Activated B cell treated with CpG ODN at 0.5 μM for 24 hours (primary cell): Measurements from ENCODE around the gene SETDB1. TPM values are rescaled to one million over a fixed set of nuclear protein-coding genes. Genes with fewer than 3 reads are reported as not detected.
A peak's percentile ranks its signal among the peaks of the same experiment; 100 is the strongest.
"Not testable (repeated sequence)": the region's sequence is repeated elsewhere in the genome, so short reads cannot be mapped to it uniquely, and the experiment has no call there.

ENCODE experiments used
- ATAC-seq: fragments of 200-7000 bp; cut with Tn5 transposase; one replicate; pipeline ENCODE4 v1.10.0; 2021; ENCODE audit warnings: low read depth, mild to moderate bottlenecking, moderate library complexity
- CTCF ChIA-PET: fragments of 350-600 bp; sonication (Branson Sonifier 250); formaldehyde crosslinking; loops from one replicate; lab custom pipeline; 2021; ENCODE audit warnings: antibody characterized with exemption; lab: Charles Lee
- POLR2A ChIA-PET: fragments of 350-600 bp; sonication (Branson Sonifier 250); formaldehyde crosslinking; loops from one replicate; lab custom pipeline; 2021; ENCODE audit warnings: antibody characterized with exemption; lab: Charles Lee
- DNase-seq: peaks from one replicate; pipeline ENCODE4 v3.0.0; 2022
- H3K27ac Mint-ChIP-seq: one replicate; pipeline ENCODE4 v1.8.0; 2020; ENCODE audit warnings: mixed read lengths
- H3K27me3 Mint-ChIP-seq: one replicate; pipeline ENCODE4 v1.8.0; 2021; ENCODE audit warnings: mixed read lengths
- H3K36me3 Mint-ChIP-seq: one replicate; pipeline ENCODE4 v1.8.0; 2021; ENCODE audit warnings: low read depth, mixed read lengths
- H3K4me1 Mint-ChIP-seq: one replicate; pipeline ENCODE4 v1.8.0; 2021; ENCODE audit warnings: mixed read lengths
- H3K4me3 Mint-ChIP-seq: one replicate; pipeline ENCODE4 v1.8.0; 2020; ENCODE audit warnings: mild to moderate bottlenecking, mixed read lengths
- H3K9me3 Mint-ChIP-seq: one replicate; pipeline ENCODE4 v1.8.0; 2020; ENCODE audit warnings: mixed read lengths
- CTCF ChIP-seq: fragments of 200-600 bp; IDR thresholded peaks from one replicate; pipeline ENCODE4 v1.8.0; 2022; ENCODE audit warnings: antibody characterized with exemption, mild to moderate bottlenecking
- intact Hi-C: fragments of 100-400 bp; cut with micrococcal nuclease; formaldehyde crosslinking; loops from one replicate; pipeline ENCODE4 v1.15.1; 2024
- total RNA-seq: library from RNA; stranded (reverse); gene quantifications from 2 replicates; pipeline ENCODE4 v1.2.3, GENCODE V29; 2022

Gene SETDB1
- total RNA-seq, 1 donor from 2014 or later, result 105 TPM

GRCh38 chr1:150890033-150890416 is 36.1 kb upstream of the SETDB1 start:
- POLR2A ChIA-PET, result interaction anchor here (0.6 to 1.6 kb wide), 5 partner anchors 11 to 124 kb away, joined by 3 to 6 read pairs (median 4); partner anchors contain the start of genes ARNT and CTSS
- Mint-ChIP-seq H3K27me3 (no peaks in the 10 kb centered on the region), H3K27ac (peak overlapping the region; percentile 67), H3K4me1 (peaks cover 31% of the 10 kb centered on the region), H3K9me3 (no peaks in the 10 kb centered on the region), H3K4me3 (peak overlapping the region; percentile 62), H3K36me3 (no peaks in the 10 kb centered on the region)
- CTCF ChIA-PET, result interaction anchor here (1.3 kb wide), 1 partner anchor 32 kb away, joined by 5 read pairs; no protein-coding TSS in a partner anchor
- no peak for TF ChIP-seq CTCF
- peak; percentile 73 for ATAC-seq
- intact Hi-C loops, result loop anchor here (1.0 kb wide), 1 partner anchor 32 kb away; no protein-coding TSS in a partner anchor
- no peak for DNase-seq

GRCh38 chr1:150893336-150893913 is 32.7 kb upstream of the SETDB1 start:
- no peaks in the 10 kb centered on the region for H3K9me3 Mint-ChIP-seq
- H3K27me3 Mint-ChIP-seq, result no peaks in the 10 kb centered on the region
- no peak for DNase-seq

GRCh38 chr1:150895618-150896017 is 30.5 kb upstream of the SETDB1 start:
- H3K9me3 Mint-ChIP-seq, result no peaks in the 10 kb centered on the region
- POLR2A ChIA-PET, result no interaction called here
- no peak for ATAC-seq
- CTCF ChIA-PET, result no interaction called here
- H3K36me3 Mint-ChIP-seq, result no peaks in the 10 kb centered on the region
- no peak overlapping the region for H3K4me3 Mint-ChIP-seq
- peaks cover 10% of the 10 kb centered on the region for H3K4me1 Mint-ChIP-seq
- no peaks in the 10 kb centered on the region for H3K27me3 Mint-ChIP-seq
- intact Hi-C loops, result no loop called here
- TF ChIP-seq CTCF, result no peak
- no peak for DNase-seq
- H3K27ac Mint-ChIP-seq, result no peak overlapping the region

More at GRCh38 chr1:150893336-150893913, 32.7 kb upstream of the SETDB1 start:
- no peak for ATAC-seq
- Mint-ChIP-seq H3K4me3 (no peak overlapping the region), H3K27ac (no peak overlapping the region), H3K36me3 (no peaks in the 10 kb centered on the region), H3K4me1 (peaks cover 24% of the 10 kb centered on the region)
- no peak for TF ChIP-seq CTCF
- intact Hi-C loops, result no loop called here
- POLR2A ChIA-PET, result no interaction called here
- CTCF ChIA-PET, result no interaction called here

GRCh38 chr1:150899795-150900194 is 26.4 kb upstream of the SETDB1 start:
- H3K9me3 Mint-ChIP-seq, DNase-seq, H3K36me3 Mint-ChIP-seq, POLR2A ChIA-PET, CTCF ChIA-PET, H3K27ac Mint-ChIP-seq, H3K4me1 Mint-ChIP-seq, ATAC-seq, intact Hi-C loops, H3K4me3 Mint-ChIP-seq, H3K27me3 Mint-ChIP-seq: not testable (repeated sequence)

- Mint-ChIP-seq H3K27me3 (no peaks in the 10 kb centered on the region), H3K4me1 (no peaks in the 10 kb centered on the region), H3K36me3 (no peaks in the 10 kb centered on the region), H3K27ac (no peak overlapping the region), H3K9me3 (no peaks in the 10 kb centered on the region), H3K4me3 (no peak overlapping the region)
- DNase-seq (no peak), ATAC-seq (no peak)
- ChIA-PET POLR2A (interaction anchor here (0.7 kb wide), 1 partner anchor 522 kb away, joined by 7 read pairs; no protein-coding TSS in a partner anchor), CTCF (no interaction called here)
- TF ChIP-seq CTCF, result no peak
- intact Hi-C loops, result no loop called here
These were observed 23.8 kb upstream of the SETDB1 start for GRCh38 chr1:150902346-150902745.
